Dermis microvascular lymphatic vessel endothelial cell (primary cell): ENCODE data around the gene GRXCR2. TPM values are rescaled to one million over a fixed set of nuclear protein-coding genes. Genes with fewer than 3 reads are reported as not detected.
"Not testable (repeated sequence)": the region's sequence is repeated elsewhere in the genome, so short reads cannot be mapped to it uniquely, and the experiment has no call there.

Source experiments
- DNase-seq, 2 donors: peaks; one replicate each; pipeline versions ENCODE4 v3.0.0 to v3.0.0-alpha.2; 2010; ENCODE audit warnings: low read depth in 2 of 2
- total RNA-seq: library from RNA; depleted of rRNA; stranded (reverse); fragments of >200 nt; gene quantifications from 2 replicates; pipeline ENCODE4 v1.2.1, GENCODE V29; 2014

The GRXCR2 gene
- total RNA-seq, 1 donor from 2014 or later, result not detected

DNA sequence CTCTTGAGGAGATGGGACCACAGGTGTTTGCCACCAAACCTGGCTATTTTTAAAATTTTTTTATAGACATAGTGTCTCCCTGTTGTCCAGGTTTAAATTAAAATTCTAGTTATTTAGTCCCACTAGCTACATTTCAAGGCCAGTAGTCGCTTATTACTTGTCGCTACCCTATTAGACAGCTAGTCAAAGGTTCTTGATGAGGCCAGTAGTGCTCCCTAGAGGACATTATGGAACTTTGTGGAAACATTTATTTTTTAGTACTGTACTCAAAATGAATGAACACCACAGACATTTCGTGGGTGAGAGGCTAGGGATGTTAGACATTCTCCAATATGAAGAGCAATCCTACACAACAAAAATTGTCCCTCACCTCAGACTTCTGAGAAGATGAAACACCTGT lies 14.4 kb upstream of the GRXCR2 start:
- DNase-seq, result peak in 1 of 2 donors; percentile 3

DNA sequence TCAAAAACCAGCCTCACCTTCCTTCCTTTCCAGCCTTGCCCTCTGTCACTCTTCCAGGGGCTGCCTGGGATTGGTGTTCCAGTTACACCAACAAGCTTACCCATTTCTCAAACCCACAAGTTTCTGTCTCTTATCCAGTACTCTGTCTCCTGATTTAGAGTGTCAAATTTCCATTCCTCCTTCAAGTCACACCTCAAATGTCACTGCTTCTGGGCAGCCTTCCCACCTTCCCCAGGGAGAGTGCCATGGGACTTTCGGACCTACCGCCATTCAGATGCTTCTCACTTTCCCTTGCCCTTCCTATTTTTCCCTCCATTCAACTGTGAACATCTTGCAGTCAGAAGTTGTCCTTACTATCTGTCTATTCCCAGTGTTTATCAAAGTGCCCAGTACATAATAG lies 2.0 kb upstream of the GRXCR2 start:
- no peak for DNase-seq

DNA sequence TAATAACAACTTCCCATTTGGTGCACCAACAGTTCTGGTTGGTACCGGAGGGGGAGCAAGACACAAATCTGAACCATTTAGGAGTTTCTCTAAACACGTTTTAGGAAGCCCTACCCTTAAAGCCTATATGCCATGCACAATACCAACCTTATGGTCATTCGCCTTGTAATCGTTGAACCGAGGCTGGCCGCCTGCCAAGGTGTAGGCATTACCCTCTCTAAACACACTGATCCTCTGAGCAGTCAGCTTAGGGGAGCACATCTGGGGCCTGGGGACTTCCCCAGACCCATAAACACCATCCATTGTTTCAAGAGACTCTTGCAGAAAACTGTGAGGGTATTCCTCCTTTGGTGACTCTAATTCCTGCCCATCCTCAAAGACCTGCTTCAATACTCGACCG lies 328 bp downstream of the GRXCR2 start:
- DNase-seq, result no peak

DNA sequence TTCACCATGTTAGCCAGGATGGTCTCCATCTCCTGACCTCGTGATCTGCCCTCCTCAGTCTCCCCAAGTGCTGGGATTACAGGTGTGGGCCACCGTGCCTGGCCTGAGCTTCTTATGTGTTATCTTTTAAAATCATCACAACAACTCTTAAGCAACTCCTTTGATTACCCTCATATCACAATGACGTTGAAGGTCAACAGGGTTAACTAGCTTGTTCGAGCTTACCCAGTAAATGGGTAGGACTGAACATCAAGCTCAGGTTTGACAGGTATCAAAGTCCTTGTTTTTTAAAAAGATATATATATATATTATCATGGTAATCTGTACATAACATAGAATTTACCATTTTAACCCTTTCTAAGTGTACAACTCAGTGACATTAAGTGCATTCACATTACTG lies 3.1 kb downstream of the GRXCR2 start:
- no peak for DNase-seq

GRCh38 chr5:145867806-145868205 lies 5.0 kb downstream of the GRXCR2 start:
- no peak for DNase-seq

- not testable (repeated sequence) for DNase-seq
These were observed 8.4 kb downstream of the GRXCR2 start for GRCh38 chr5:145864432-145864831.

DNA sequence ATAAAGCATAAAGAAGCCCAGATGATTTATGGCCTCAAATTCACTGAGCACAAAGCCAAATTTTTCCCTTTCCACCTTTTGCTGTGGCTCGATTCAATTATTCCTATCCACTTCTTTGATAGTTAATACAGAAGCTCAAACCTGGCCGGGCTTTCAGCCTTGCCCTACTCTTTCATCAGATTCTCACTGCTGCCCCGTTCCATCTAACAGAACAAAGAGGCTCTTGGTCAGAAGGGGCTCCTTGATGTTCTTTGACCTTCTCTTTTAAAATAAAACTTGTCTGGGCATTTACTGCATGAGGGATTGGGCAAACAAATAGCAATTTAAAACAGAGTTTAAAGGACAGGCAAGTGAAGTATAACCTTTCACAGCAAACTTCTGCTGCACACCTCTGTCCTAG lies 9.8 kb downstream of the GRXCR2 start:
- DNase-seq, result no peak

DNA sequence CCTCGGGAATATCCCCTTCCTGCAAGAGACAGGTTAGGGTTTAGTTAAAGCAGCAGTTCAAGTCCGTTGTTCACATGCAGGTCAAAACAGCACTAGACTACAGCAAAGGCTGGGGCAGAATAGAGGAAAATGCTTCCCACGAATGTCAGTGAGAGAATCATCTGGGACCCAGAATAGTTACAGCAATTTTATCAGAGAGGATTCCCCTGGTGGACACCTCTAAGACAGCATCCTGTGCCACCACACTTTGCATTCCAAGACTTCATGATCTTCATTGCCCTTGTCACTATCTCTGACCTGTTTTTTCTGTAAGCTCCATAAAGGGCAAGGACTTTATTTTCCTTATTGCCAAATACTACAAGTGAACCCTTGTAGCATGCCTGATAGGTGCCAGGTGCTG lies 12.9 kb downstream of the GRXCR2 start:
- no peak for DNase-seq

DNA sequence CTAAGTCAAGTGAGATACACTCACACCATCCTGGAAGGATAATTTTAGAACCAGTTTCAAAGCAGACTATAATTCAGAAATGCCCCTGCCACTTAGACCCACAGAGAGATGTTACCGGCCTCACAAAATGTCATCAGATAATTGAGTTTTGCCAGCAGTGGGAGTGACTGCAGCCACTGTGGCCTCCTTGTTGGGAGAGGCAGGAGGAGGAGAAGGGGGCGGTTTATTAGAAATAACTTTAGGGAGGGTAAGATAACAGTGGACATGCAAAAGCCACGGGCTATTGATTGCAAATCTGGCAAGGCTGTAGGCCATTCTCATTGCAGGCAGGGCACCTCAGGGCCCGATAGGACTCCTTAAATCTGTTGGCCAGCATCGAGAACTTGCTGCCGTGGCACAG lies 13.4 kb downstream of the GRXCR2 start:
- DNase-seq, result no peak

DNA sequence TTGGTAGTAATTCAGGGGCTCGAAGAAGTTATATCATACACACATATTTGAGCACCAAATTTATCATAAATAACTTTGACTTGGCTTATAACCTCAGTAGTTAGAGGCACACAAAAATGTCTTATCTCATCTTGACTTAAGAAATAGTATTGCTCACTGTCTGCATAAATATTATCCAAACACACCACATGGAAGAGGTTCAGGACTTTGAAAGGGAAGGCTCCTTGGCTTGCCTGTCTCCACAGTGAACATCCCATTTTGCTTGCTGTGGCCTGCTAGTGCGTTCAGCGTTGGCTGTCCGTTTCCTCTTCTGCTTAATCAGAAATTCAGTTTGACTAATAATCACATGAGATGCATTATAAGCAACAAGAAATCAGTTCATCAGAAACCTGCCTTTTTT lies 13.9 kb downstream of the GRXCR2 start:
- no peak for DNase-seq

GRCh38 chr5:145856285-145856818 lies 16.5 kb downstream of the GRXCR2 start:
- DNase-seq, result peak in 1 of 2 donors; percentile 51

DNA sequence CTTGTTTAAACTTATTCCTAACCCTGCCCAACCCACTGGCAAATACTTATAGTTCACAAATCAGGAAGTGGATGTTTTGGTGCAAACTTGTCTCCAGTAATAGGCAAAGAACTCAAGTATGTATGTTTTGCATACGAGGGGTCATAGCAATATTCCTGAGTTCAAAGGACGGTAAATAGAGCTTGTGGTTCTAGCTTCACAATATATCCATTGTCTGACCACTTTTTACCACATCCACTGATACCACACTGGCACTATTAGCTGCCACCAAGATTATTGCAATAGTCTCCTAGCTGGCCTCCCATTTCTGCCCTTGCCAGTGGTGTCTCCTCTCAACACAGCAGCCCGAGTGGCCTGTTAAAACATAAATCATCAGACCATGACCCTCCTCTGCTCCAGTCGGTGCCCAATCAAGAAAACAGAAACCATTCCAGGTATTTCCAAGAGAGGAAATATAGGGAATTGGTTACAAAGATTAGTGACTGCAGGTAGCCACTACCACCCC lies 17.0 kb downstream of the GRXCR2 start:
- peak in 1 of 2 donors; percentile 29 for DNase-seq

- peak in 1 of 2 donors; percentile 75 for DNase-seq
These were observed 18.1 kb downstream of the GRXCR2 start for GRCh38 chr5:145854651-145855258.

DNA sequence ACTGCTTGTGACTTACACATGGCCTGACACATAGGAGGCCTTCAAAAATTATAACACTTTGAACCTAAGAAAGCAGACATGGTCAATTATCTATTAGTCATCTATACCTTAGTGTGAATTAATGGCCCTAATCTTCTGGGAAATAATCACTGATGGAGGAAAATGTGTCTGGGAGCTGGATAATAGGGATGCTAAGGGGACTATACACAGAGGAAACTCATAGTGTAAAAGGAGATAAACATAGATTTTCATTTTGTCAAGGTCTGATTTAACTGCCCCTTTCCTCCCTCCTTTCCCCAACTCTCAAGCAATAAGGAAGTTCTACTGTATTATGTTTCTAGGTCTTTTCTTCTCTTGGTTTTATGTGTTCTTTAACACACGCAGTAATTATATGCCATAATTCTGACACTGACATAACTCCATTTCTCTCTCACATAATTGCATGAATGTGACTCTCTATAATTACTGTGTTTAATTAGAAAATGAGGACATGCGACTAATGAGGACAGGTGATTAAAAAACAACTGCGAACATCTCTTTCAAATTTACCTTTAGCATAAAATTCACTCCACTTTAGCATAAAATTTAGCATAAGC lies 18.9 kb downstream of the GRXCR2 start:
- no peak for DNase-seq

DNA sequence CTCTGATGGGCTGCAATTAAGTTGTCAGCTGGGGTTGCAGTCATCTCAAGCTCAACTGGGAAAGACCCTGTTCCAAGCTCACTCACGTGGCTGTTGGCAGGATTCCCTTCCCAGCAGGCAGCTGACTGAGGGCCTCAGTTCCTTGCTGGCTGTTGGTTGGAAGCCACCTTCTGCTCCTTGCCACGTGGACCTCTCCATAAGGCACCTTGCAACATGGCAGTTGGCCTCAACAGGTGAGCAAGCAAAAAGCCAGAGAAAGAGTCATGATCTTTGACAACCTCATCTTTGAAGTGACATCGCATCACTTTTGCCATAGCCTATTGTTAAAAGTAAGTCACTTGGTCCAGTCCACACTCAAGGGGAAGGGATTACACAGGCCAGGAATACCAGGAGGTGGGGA lies 19.8 kb downstream of the GRXCR2 start:
- DNase-seq, result no peak

GRCh38 chr5:145848854-145849253 lies 24.0 kb downstream of the GRXCR2 start:
- DNase-seq, result peak in 1 of 2 donors; percentile 71

DNA sequence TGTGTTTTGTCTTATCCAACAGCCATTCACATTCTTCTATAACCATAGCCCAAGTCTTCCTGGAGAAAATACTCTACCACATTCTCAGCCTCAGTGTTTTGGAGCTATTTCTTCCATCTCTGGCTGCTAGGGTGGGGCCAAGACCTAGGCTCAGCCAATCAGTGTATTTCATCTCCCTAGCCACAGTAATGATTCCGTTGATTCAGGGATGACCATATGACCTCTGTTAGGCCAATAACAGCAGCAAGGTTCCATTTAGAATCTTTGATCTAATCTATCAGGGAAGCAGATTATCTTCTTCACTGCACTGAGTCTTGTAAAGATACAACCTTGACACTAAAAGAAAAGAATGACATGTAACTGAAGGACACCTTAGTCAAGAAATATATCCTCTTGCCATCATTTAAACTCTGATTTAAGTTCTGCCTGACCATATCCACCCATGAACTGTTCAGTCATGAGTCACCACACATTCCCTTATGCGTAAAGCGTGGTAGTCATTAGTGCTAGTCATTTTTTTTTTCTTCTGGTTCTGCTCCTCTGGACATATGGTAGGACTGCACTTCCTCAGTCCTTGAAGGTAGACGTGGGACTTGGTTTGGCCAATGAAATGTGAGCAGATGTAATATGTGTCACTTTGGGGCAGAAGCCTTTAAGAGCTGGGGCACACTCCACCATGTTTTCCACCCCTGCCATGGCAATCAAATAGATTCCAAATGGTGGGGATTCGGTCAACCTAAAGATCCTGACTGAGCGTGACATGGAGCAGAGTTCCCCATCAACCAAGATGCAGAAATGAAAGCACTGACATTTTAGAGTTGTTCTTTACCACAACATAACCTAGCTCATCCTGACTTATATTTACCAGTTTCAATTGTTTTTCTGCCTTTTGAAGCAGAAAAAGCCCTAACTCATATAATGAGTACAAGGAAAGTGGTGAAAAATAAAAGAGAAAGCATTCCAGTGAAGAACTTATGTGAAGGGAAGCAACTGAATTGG lies 25.0 kb downstream of the GRXCR2 start:
- peak in 1 of 2 donors; percentile 37 for DNase-seq

DNA sequence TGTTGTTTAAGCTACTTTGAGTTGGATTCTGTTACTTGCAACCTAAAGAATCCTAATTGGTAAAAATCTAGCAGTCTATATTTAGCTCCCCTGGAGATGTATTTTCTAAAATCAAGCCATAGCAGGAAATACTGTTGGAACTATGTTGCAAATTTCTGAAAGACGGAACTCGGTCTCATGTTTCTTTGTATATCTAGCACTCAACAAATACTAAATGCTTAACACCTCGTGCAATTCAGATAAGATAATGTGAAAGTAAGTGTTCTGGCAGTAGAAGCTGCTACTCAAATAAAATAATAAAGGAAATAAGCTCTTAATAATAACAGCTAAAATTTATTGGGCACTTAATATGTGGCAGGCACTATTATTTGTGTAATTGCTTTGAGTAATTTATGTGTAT lies 26.7 kb downstream of the GRXCR2 start:
- DNase-seq, result no peak

DNA sequence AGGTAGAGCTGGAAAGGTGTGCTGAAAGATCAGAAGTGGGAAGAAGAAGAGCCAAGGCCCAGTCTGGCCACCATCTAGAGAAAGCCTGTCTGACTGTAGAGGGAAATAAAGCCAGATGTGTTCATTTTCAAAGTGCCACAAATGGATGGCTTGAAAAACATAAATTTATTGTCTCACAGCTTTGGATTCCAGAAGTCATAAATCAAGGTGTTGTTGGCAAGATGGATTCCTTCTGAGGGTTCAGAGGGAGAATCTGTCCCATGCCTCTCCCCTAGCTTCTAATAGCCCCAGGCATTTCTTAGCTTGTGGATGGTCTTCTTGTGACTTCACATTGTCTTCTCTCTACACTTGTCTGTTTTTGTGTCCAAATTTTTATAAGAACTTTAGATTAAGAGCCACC lies 31.5 kb downstream of the GRXCR2 start:
- no peak for DNase-seq

DNA sequence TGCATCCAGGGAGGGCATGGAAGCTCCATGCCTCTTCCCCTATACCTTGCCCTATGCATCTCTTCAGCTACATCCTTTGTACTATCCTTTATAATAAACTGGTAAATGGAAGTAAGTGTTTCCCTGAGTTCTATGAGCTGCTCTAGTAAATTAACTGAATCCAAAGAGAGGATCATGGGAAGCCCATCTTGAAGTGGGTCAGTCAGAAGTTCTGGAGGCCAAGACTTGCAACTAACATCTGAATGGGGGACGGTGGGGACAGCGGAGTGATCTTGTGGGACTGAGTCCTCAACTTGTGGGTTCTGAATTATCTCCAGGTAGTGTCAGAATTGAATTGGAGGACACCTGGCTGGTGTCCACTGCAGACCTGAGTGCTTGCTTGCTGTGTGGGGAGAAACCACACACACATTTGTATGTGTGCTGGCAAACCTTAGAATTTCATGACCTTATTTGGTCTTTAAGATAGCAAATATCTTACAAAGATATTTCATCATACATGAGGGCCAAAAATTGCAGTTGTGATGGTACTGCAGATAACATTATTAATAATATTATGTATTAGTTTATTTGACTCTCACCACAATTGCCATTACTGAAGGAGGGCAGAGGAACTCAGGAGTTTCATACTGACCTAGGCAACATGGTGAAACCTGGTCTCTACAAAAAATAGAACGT lies 32.2 kb downstream of the GRXCR2 start:
- no peak for DNase-seq

DNA sequence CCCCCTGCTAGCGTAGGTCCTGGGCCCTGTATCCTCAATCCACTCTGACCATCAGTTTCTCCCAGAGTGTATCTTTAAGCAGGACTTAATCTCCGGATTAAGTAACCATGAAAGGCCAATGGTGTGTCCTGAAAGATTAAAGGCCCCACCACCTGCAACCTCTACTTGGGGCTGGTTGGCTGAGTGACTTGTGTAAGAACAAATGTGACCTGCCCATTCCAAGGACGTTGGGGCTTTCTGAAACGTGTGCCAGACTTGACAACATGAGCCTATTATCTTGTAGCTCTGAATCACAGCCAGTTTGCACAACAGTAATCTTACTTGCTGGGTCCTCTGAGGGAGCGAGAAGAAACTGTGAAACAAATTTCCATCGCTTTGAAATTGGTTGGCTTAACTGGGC lies 34.5 kb downstream of the GRXCR2 start:
- no peak for DNase-seq
